Activated naive CD4-positive, alpha-beta T cell treated with anti-CD3 and anti-CD28 coated beads, Interleukin-2, amount 10 ng/mL, durations not matched to agents 7 days and 5 days (primary cell): ENCODE results near the gene CLK2.

Experiments
- CTCF ChIA-PET: fragments of 350-600 bp; sonication (Branson Sonifier 250); formaldehyde crosslinking; loops from one replicate; lab custom pipeline; 2021; ENCODE audit warnings: antibody characterized with exemption; lab: Charles Lee
- DNase-seq: peaks from one replicate; pipeline ENCODE4 v3.0.0-alpha.2; 2020
- H3K27ac Mint-ChIP-seq: one replicate; pipeline ENCODE4 v1.8.0; 2021; ENCODE audit warnings: mild to moderate bottlenecking, moderate library complexity, mixed read lengths
- H3K27me3 Mint-ChIP-seq: one replicate; pipeline ENCODE4 v1.8.0; 2021; ENCODE audit warnings: mild to moderate bottlenecking, mixed read lengths
- H3K36me3 Mint-ChIP-seq: one replicate; pipeline ENCODE4 v1.8.0; 2021; ENCODE audit warnings: mixed read lengths
- H3K4me1 Mint-ChIP-seq: one replicate; pipeline ENCODE4 v1.8.0; 2021; ENCODE audit warnings: mixed read lengths
- H3K4me3 Mint-ChIP-seq: one replicate; pipeline ENCODE4 v1.8.0; 2021; ENCODE audit warnings: mild to moderate bottlenecking, moderate library complexity, mixed read lengths
- H3K9me3 Mint-ChIP-seq: one replicate; pipeline ENCODE4 v1.8.0; 2021; ENCODE audit warnings: mixed read lengths

The CLK2 gene

DNA sequence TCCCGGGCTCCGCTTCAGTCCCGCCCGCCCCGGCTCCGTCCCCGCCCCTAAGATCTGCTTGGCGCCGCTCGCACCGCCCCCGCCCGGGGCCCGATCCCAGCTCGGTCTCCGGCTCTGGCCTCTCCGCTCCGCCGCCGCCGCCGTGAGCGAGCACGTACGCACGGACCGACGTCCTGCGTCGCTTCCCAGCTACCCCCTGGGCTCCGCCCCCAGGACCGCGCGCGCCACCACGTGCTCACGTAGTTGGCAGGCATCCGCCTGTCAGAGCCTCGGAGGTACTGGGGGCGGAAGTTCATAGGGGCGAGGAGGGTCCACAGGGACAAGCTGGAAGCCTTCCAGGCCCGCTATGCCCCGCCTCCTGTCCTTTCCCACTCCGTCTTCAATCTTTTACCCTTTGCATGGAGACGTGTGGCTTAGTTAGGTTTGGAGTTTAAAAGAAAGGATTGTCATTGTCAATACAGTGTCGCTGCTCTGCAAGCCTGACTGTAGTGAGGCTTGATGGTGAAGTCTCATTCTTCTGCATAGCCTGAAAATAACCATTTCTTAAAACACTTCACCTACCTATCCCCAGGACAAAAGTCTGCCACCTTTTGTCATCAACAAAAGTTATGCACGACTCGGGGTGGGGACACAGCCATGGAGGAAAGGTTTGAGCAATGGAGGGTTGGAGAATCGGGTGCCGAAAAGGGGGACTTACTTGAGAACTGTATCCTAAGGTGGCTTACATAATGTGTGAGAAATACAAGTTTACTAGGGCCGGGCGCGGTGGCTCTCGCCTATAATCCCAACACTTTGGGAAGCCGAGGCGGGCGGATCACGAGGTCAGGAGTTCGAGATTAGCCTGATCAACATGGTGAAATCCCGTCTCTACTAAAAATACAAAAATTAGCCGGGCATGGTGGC is at the start of gene CLK2:
Gene CLK2, minus strand, starts transcription at position 162 of the 903 bp plus-strand sequence. CDS start 2,527 bp downstream, outside the sequence.
- Mint-ChIP-seq H3K27ac (peak within 1 kb of the TSS; percentile 95), H3K27me3 (peaks cover 16% of the 10 kb centered on the region), H3K4me1 (peaks cover 56% of the 10 kb centered on the region), H3K4me3 (peak within 1 kb of the TSS; percentile 86), H3K9me3 (no peaks in the 10 kb centered on the region), H3K36me3 (peaks cover 35% of the 10 kb centered on the region)
- CTCF ChIA-PET: interaction anchor here (1.0 to 4.7 kb wide), 6 partner anchors 17 to 50 kb away, joined by 3 to 34 read pairs (median 4); partner anchors contain the start of genes FDPS and RUSC1
- DNase-seq: peak; percentile 98

DNA sequence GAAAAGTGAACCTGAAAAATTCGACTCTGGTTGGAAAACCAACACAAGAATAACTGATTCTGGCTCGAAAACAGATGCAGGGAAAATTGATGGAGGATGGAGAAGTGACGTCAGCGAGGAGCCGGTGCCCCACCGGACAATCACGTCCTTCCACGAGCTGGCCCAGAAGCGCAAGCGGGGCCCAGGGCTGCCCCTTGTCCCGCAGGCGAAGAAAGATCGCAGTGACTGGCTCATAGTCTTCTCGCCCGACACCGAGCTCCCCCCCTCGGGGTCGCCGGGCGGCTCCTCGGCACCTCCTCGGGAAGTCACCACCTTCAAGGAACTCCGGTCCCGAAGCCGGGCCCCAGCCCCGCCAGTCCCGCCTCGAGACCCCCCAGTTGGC is 49.3 kb upstream of the CLK2 start:
- peak; percentile 50 for DNase-seq
- Mint-ChIP-seq H3K4me1 (peaks cover 59% of the 10 kb centered on the region), H3K27ac (no peak overlapping the region), H3K36me3 (peaks cover 29% of the 10 kb centered on the region), H3K4me3 (peak overlapping the region; percentile 64), H3K9me3 (no peaks in the 10 kb centered on the region), H3K27me3 (no peaks in the 10 kb centered on the region)
- CTCF ChIA-PET: interaction anchor here (0.8 to 9.5 kb wide), 10 partner anchors 10 to 263 kb away, joined by 3 to 138 read pairs (median 4); partner anchors contain the start of genes FDPS and SCAMP3

DNA sequence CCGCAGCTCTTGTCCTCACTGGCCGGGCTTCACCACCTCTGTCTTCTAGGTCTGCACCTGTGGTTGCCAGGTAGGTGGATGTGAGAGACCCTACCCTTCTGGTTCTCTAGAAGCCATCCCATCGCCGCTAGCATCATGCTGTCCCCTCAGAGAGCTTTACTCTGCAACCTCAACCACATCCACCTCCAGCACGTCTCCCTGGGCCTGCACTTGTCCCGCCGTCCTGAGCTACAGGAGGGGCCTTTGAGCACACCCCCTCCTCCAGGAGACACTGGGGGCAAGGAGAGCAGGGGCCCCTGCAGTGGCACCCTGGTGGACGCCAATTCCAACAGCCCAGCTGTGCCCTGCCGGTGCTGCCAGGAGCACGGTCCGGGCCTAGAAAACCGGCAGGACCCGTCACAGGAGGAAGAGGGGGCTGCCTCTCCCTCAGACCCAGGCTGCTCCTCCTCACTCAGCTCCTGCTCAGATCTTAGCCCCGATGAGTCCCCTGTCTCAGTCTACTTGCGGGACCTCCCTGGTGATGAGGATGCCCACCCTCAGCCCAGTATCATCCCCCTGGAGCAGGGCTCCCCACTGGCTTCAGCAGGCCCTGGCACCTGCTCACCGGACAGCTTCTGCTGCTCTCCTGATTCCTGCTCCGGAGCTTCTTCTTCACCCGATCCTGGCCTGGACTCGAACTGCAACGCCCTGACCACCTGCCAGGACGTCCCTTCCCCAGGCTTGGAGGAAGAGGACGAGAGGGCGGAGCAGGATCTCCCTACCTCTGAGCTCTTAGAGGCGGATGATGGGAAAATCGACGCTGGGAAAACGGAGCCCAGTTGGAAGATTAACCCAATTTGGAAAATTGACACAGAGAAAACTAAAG is 48.6 kb upstream of the CLK2 start:
- H3K4me3 Mint-ChIP-seq: peak overlapping the region; percentile 64
- H3K9me3 Mint-ChIP-seq: no peaks in the 10 kb centered on the region
- H3K27me3 Mint-ChIP-seq: no peaks in the 10 kb centered on the region
- H3K36me3 Mint-ChIP-seq: peaks cover 32% of the 10 kb centered on the region
- H3K27ac Mint-ChIP-seq: no peak overlapping the region
- CTCF ChIA-PET: interaction anchor here (0.8 to 9.5 kb wide), 9 partner anchors 9 to 264 kb away, joined by 3 to 138 read pairs (median 3); partner anchors contain the start of genes FDPS and SCAMP3
- DNase-seq: no peak
- H3K4me1 Mint-ChIP-seq: peaks cover 56% of the 10 kb centered on the region

DNA sequence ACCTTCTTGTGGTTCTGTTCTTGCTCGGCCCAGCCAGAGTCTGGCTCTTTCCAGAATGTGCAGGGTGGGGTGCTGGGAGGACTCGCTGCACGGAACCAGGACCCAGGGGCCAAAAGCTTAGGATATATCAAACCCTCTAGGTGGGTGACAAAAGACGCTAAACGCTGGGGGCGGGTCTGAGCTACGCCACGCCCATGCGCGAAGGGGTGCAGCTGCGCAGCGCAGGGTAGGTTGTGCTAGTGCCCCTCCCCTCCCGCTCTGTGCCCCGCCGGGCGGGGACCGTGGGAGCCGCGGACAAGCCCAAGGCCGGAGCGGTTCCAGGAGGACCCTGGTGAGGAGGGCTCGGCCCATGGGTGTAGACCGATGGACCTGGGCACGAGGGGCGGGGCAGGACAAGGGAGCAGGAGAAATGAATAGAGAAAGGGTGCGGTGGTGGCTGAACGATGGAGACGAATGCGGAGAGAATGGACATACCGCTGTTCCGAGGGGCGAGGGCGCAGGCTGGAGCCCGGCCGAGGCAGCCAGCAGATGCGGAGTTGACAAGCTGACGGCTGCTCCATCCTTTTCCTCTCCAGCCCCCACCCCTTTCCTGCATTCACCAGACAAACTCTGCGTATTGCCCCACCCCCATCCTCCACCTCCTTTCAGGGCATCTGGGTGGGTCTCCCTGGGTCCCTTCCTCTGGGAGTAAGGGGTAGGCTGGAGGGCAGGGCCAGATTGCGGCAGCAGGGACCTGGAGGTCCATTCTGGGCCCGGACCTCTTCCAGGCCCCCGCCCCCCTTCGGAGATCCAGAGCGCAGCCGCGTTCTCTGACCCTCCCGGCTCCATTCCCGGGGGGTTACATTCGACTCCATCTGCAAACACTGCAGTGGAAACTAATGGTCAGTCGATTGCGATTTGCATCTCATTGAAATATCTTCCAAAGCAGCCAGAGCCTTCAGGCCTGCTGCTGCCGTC is 47.6 kb upstream of the CLK2 start, which contains the start of gene RUSC1:
Gene RUSC1, plus strand, starts transcription at position 234 of the 957 bp plus-strand sequence. CDS start 880 bp downstream, outside the sequence.
- peak within 1 kb of the TSS; percentile 71 for H3K27ac Mint-ChIP-seq
- DNase-seq: peak; percentile 89
- H3K4me1 Mint-ChIP-seq: peaks cover 51% of the 10 kb centered on the region
- peak within 1 kb of the TSS; percentile 64 for H3K4me3 Mint-ChIP-seq
- H3K27me3 Mint-ChIP-seq: no peaks in the 10 kb centered on the region
- CTCF ChIA-PET: interaction anchor here (1.0 to 9.5 kb wide), 8 partner anchors 8 to 71 kb away, joined by 3 to 138 read pairs (median 4); partner anchors contain the start of genes CLK2, FDPS and SCAMP3
- no peaks in the 10 kb centered on the region for H3K9me3 Mint-ChIP-seq
- peaks cover 33% of the 10 kb centered on the region for H3K36me3 Mint-ChIP-seq

DNA sequence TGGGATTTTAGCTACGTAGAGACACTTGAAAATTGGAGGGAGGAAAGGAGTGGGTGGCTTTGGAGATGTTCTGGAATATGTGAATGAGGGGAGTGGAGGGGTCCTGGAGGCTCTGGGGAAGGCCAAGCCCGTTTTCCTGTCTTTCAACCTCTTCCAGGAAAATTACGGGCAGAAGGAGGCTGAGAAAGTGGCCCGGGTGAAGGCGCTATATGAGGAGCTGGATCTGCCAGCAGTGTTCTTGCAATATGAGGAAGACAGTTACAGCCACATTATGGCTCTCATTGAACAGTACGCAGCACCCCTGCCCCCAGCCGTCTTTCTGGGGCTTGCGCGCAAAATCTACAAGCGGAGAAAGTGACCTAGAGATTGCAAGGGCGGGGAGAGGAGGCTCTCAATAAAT is 46.9 kb upstream of the CLK2 start:
- peak overlapping the region; percentile 71 for H3K27ac Mint-ChIP-seq

DNA sequence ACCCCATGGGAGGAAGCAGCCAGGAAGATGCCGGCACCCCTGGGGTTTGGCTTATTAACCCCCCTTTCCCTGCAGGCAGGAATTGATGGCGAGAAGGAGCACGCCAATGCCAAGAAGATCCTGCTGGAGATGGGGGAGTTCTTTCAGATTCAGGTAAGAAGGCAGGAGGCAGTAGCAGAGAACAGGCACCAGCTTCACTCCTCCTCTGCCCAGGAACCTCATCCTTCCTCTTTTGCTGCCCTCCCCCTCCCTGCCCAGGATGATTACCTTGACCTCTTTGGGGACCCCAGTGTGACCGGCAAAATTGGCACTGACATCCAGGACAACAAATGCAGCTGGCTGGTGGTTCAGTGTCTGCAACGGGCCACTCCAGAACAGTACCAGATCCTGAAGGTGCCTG is 46.2 kb upstream of the CLK2 start:
- H3K4me3 Mint-ChIP-seq: no peak overlapping the region
- H3K36me3 Mint-ChIP-seq: peaks cover 37% of the 10 kb centered on the region
- CTCF ChIA-PET: interaction anchor here (0.6 to 9.5 kb wide), 3 partner anchors 11 to 69 kb away, joined by 4 to 138 read pairs (median 5); partner anchors contain the start of gene FDPS
- no peak for DNase-seq
- H3K27ac Mint-ChIP-seq: peak overlapping the region; percentile 8
- no peaks in the 10 kb centered on the region for H3K9me3 Mint-ChIP-seq
- peaks cover 41% of the 10 kb centered on the region for H3K4me1 Mint-ChIP-seq
- no peaks in the 10 kb centered on the region for H3K27me3 Mint-ChIP-seq

More for the DNA sequence above, 46.9 kb upstream of the CLK2 start:
- CTCF ChIA-PET: interaction anchor here (1.0 to 9.5 kb wide), 4 partner anchors 12 to 70 kb away, joined by 3 to 138 read pairs (median 4); partner anchors contain the start of genes CLK2 and FDPS
- Mint-ChIP-seq H3K9me3 (no peaks in the 10 kb centered on the region), H3K4me3 (peak overlapping the region; percentile 63), H3K27me3 (no peaks in the 10 kb centered on the region), H3K36me3 (peaks cover 33% of the 10 kb centered on the region), H3K4me1 (peaks cover 46% of the 10 kb centered on the region)
- DNase-seq: no peak

DNA sequence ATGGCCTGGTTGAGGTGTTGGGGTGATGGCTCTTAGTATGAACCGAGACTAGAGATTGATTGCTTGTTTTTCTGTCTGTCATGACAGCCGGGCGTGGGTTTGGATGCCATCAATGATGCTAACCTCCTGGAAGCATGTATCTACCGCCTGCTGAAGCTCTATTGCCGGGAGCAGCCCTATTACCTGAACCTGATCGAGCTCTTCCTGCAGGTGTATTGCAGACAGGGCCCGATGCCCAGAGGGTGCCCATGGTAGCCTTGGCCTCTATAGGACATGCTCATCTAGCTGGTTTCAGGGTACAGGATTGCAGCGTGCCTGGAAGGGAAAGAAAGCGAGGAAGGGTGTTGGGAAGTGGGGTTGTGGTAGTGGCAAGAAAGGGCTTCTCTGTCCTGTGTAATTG is 44.8 kb upstream of the CLK2 start:
- H3K36me3 Mint-ChIP-seq: peaks cover 43% of the 10 kb centered on the region
- DNase-seq: no peak
- H3K9me3 Mint-ChIP-seq: no peaks in the 10 kb centered on the region
- H3K4me3 Mint-ChIP-seq: no peak overlapping the region
- no peaks in the 10 kb centered on the region for H3K27me3 Mint-ChIP-seq
- CTCF ChIA-PET: interaction anchor here (2.0 kb wide), 1 partner anchor 67 kb away, joined by 13 read pairs; no protein-coding TSS in a partner anchor
- H3K4me1 Mint-ChIP-seq: peaks cover 45% of the 10 kb centered on the region
- H3K27ac Mint-ChIP-seq: no peak overlapping the region

DNA sequence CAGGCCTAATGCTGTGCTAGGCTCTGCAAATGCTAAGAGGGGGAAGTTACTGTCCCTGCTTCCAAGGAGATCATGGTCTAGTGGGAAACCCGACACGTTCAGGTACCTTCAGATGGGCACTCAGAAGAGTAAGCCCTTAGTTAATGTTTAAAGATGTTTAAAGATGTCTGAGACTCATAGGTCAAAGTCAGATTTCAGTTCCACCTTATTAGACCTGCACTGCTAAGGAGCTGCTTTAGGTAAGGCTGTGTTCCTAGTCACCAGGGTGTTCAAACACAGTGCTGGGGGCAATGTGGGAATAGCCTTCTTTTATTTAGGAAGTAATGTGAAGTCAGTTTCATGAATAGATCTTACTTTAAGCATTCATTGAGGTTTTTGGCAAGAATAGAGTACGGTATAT is 43.6 kb upstream of the CLK2 start:
- CTCF ChIA-PET: interaction anchor here (0.5 to 2.0 kb wide), 2 partner anchors 66 to 591 kb away, joined by 3 to 13 read pairs; no protein-coding TSS in a partner anchor
- H3K36me3 Mint-ChIP-seq: peaks cover 52% of the 10 kb centered on the region
- H3K4me3 Mint-ChIP-seq: no peak overlapping the region
- no peak overlapping the region for H3K27ac Mint-ChIP-seq
- no peaks in the 10 kb centered on the region for H3K9me3 Mint-ChIP-seq
- H3K27me3 Mint-ChIP-seq: no peaks in the 10 kb centered on the region
- peaks cover 45% of the 10 kb centered on the region for H3K4me1 Mint-ChIP-seq
- no peak for DNase-seq

DNA sequence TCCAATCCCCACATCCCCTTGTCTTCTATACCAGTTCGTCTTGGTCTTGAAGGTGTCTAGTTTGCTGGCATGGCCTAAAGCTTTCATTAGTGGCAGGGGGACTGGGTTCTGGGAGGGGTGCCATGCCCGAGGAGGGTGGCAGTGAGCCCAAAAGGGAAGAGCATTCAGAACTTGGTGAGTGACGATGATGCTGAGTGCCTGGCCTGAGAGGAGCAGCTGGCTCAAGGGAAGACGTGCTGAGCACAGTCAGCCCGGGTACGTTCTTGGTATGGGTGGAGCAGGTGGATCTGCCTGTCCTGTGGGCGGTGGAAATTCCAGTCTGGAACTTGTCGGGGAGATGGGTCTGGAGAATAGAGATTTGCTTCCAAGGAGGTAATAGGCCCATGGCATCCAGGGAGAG is 40.0 kb upstream of the CLK2 start:
- no peaks in the 10 kb centered on the region for H3K27me3 Mint-ChIP-seq
- CTCF ChIA-PET: interaction anchor here (2.2 kb wide), 1 partner anchor 9 kb away, joined by 7 read pairs; no protein-coding TSS in a partner anchor
- H3K36me3 Mint-ChIP-seq: peaks cover 56% of the 10 kb centered on the region
- H3K4me1 Mint-ChIP-seq: peaks cover 38% of the 10 kb centered on the region
- DNase-seq: no peak
- no peak overlapping the region for H3K27ac Mint-ChIP-seq
- no peak overlapping the region for H3K4me3 Mint-ChIP-seq
- no peaks in the 10 kb centered on the region for H3K9me3 Mint-ChIP-seq

DNA sequence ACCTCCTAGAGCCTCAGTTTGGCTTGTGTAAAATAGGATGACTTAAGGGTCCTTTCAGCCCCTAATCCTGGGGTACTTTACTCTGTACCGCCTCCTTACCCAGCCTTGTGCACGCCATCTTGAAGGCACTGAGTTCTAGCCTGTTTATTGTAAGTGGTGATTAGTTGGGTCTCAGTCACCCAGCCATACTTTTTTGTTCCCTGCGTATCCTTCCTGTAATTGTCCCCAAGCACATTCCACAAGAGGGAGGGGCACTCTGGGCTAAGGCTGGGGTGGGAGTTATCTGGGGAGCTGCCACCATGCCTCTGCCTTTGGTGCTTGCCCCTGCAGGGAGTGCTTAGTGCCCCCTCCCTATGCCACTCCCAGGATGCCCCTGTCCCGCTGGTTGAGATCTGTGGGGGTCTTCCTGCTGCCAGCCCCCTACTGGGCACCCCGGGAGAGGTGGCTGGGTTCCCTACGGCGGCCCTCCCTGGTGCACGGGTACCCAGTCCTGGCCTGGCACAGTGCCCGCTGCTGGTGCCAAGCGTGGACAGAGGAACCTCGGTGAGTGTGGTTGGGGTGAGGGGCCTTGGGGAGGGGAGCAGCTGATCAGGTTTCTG is 36.2 kb upstream of the CLK2 start:
- no peaks in the 10 kb centered on the region for H3K9me3 Mint-ChIP-seq
- H3K4me3 Mint-ChIP-seq: peak overlapping the region; percentile 91
- CTCF ChIA-PET: interaction anchor here (1.2 to 2.1 kb wide), 2 partner anchors 12 to 59 kb away, joined by 3 to 6 read pairs; no protein-coding TSS in a partner anchor
- H3K27ac Mint-ChIP-seq: peak overlapping the region; percentile 95
- peaks cover 6% of the 10 kb centered on the region for H3K27me3 Mint-ChIP-seq
- peaks cover 39% of the 10 kb centered on the region for H3K36me3 Mint-ChIP-seq
- peaks cover 45% of the 10 kb centered on the region for H3K4me1 Mint-ChIP-seq
- DNase-seq: no peak

DNA sequence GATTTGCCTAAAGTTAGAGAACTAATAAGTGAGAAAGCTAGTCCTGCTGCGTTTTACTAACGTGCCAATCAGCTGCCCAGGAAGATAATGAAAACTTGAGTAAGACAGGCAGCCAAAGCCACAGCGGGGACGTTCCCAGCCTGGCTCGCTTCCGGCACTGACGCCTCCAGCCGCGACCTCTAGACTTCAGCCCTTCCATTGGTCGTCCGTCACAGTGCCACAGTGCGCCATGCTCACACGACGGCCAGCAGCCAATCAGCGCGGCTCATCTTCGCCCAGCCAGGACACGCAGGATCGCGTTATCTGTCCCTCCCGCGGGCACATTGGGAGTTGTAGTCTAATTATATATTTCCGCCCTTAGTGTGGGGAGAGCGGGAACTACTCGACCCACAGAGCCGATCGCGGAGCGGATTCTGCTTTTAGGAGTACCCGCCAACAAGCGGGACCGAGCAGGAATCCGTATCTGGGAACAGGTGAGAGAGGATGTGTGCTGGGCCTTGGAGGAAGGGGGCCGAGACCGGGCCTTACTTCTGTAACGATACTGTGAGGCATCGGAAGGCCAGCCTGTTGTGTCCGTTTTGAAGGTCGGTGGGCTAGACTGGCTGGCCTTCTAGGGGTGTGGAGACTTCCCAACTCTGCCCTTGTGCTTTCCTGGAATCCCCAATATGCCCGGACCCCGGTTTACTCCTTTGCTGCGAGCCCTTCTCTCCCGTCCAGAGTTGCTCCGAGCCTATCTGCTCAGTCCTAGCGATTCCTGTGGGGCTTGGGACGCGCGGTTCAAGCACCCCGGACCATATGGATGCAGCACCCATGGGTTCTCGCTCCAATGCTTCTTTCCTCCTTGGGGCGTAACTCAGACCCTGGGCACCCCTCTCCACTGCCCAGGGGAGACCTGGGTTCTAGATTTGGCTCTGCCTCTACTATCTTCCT is 35.5 kb upstream of the CLK2 start, which contains the start of gene FDPS:
Gene FDPS, plus strand, starts transcription at position 374 of the 930 bp plus-strand sequence. CDS start 924 bp downstream, outside the sequence.
- Mint-ChIP-seq H3K4me3 (peak within 1 kb of the TSS; percentile 91), H3K36me3 (peaks cover 39% of the 10 kb centered on the region), H3K4me1 (peaks cover 45% of the 10 kb centered on the region), H3K27me3 (peaks cover 13% of the 10 kb centered on the region), H3K27ac (peak within 1 kb of the TSS; percentile 95), H3K9me3 (no peaks in the 10 kb centered on the region)
- CTCF ChIA-PET: interaction anchor here (0.8 to 4.7 kb wide), 8 partner anchors 11 to 134 kb away, joined by 3 to 39 read pairs (median 4); partner anchors contain the start of gene RUSC1
- peak; percentile 99 for DNase-seq
